Measurements from ENCODE around the gene CHRNG. TPM values are rescaled to one million over a fixed set of nuclear protein-coding genes. Genes with fewer than 3 reads are reported as not detected.
"Not testable (repeated sequence)": the region's sequence is repeated elsewhere in the genome, so short reads cannot be mapped to it uniquely, and the experiment has no call there.

Gene CHRNG
- total RNA-seq, 1 experiment from 2014 or later = not detected

DNA sequence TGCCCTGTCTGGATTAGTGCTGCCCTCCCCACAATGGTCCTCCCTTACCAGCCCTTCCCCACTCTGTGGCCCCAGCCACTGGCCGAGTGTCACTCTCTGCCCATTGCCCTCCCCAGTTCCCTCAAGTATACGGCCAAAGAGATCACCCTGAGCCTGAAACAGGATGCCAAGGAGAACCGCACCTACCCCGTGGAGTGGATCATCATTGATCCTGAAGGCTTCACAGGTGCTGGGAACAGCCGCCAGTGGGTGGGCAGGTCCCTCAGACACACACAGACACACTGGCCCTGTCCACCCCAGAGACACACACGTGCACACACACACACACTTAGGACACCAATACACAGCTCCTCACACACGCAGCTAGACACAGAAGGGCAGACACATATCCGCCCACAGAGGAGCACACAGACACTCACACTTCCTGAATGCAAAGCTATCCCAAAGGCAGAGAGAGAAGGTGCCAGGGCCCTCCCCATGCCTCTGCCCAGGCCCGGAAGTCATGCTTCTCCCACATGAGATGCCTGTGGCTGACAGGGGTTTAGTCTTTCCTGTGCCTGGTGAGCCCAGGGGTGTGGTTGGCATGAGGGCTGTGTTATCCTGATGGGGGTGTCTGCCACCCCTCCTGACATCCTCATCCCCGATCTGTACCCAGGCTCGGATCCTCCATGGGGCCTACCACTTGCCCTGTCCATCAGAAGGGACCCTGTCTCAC lies 10.6 kb upstream of the CHRNG start:
- peak; percentile 30 for DNase-seq (ENCODE audit: low spot score)

DNA sequence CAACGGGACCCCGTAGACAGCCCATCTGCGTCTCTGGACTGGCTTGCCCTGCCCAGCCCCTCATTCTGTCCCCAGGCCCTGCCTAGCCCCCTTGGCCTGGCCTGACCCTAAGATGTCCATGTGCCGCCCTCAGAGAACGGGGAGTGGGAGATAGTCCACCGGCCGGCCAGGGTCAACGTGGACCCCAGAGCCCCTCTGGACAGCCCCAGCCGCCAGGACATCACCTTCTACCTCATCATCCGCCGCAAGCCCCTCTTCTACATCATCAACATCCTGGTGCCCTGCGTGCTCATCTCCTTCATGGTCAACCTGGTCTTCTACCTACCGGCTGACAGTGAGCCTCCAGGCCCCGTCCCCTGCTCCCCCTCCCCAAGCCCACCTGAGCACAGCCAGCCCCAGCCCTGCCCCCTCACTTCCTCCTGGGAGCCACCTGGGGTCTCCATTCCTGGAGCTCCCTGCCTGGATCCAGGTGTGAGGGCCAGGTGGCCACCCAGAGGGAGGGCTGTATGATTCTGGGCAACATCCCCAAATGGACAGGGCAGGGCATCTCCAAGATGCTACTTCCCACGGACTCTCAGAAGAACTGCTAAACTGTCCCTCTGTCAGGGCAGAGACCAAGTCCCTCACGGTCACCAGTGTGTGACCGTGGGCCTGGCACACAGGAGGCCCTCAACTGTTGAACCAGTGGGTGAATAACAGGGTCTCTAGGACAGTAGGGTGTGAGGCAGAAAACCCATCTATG lies 9.5 kb upstream of the CHRNG start:
- DNase-seq (ENCODE audit: low spot score) = no peak

DNA sequence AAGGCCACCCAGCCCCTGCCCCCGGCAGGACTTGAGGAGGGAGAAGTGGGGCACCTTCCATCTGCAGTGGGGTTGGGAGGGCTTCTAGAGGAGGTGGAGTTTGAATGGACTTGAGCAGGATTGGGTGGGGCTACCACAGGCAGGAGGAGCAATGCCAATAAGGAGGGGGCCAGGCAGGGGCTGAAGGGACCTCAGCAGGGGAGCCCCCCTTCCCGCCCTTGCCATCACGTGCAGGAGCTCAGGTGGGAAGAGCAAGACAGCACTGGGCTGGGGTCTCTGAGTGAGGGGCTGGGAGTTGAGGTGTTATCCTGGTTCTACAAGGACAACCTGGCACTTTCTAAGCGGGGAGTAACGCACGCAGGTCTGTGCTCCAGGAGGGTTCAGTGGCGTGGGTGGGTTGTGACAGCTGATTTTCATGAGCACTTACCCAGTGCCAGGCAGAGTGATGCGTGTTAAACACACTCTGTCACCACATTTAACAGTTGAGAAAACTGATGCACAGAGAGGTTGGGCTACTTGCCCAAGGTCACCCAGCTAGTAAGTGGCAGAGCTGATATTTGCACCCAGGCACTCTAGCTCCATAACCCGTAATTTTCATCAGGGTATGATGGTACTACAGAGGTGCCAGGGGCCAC lies 8.7 kb upstream of the CHRNG start:
- DNase-seq (ENCODE audit: low spot score) = no peak

DNA sequence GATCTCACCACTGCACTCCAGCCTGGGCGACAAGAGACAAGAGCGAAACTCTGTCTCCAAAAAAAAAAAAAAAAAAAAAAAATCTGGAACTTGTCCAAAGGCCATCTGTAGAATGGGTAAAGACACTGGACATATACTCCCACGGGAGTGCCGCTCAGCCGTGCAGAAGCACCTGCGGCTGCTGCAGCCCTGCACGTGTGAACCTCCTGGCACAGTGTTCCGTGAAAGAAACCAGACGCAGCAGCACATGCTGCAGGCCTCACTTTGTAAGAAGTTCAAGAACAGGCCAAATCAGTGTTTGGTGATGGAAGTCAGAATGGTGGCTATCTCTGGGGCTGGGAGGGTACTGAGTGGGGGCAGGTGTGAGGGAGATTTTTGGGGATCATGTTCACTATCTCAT lies 7.1 kb upstream of the CHRNG start:
- DNase-seq (ENCODE audit: low spot score) = no peak

DNA sequence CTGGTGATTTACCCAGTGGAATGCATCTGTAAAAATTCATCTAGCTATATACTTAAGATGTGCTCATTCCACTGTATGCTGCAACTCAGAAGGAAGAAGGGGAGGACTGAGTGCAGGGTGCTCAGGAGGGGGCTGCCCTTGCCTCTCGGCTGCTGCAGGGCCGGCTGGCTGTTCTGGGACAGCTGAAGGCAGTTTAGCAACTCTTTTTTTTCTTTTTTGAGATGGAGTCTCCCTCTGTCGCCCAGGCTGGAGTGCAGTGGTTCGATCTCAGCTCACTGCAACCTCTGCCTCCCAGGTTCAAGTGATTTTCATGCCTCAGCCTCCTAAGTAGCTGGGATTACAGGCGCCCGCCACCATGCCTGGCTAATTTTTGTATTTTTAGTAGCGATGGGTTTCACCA lies 6.7 kb upstream of the CHRNG start:
- not testable (repeated sequence) for DNase-seq (ENCODE audit: low spot score)

DNA sequence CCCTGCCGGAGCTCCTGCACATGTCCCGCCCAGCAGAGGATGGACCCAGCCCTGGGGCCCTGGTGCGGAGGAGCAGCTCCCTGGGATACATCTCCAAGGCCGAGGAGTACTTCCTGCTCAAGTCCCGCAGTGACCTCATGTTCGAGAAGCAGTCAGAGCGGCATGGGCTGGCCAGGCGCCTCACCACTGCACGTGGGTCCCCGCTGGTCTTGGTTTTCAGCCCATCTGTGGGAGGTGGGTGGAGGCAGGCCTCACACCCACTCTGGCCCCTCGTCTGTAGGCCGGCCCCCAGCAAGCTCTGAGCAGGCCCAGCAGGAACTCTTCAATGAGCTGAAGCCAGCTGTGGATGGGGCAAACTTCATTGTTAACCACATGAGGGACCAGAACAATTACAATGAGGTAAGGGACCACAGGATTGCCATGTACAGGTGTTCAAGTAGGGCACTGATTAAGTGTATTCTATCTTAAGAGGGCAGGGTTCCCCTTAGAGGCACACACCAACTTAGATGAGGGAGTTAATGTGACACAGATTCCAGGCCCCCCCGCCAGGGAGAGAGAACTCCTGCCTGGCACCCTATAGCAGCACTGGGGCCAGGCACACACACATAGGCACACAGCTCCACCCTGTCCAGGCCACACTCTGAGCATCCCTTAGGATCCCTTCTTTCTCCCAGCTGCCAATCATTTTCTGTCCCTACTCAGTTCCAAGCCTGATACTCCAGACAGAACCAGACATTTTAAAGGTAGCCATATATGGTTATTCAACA lies 5.4 kb upstream of the CHRNG start:
- no peak for DNase-seq (ENCODE audit: low spot score)

DNA sequence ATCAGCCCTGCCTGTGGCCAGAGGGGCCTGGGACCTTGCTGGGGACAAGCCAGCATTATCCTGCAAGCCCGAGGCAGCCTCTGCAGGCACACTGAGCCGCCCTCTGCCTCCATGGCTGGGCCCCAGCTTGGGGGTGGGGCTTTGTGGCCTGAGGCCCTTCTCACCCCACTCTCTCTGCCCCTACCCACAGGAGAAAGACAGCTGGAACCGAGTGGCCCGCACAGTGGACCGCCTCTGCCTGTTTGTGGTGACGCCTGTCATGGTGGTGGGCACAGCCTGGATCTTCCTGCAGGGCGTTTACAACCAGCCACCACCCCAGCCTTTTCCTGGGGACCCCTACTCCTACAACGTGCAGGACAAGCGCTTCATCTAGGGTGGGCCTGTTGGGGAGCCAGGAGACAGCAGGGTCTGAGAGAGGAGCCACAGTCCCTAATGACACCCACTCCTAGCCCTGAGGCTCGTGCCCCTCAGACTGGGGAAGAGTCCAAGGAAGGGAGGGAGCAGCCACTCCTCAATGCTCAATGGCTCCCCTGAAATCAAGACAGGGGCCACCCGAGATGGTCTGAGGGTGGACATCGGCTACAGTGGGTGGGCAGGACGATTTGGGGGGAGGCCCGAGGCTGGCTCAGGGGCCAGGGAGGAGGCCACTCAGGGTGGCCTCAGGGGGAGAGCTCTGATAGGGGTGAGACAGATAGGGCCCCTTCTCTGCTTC lies 4.4 kb upstream of the CHRNG start:
- no peak for DNase-seq (ENCODE audit: low spot score)

DNA sequence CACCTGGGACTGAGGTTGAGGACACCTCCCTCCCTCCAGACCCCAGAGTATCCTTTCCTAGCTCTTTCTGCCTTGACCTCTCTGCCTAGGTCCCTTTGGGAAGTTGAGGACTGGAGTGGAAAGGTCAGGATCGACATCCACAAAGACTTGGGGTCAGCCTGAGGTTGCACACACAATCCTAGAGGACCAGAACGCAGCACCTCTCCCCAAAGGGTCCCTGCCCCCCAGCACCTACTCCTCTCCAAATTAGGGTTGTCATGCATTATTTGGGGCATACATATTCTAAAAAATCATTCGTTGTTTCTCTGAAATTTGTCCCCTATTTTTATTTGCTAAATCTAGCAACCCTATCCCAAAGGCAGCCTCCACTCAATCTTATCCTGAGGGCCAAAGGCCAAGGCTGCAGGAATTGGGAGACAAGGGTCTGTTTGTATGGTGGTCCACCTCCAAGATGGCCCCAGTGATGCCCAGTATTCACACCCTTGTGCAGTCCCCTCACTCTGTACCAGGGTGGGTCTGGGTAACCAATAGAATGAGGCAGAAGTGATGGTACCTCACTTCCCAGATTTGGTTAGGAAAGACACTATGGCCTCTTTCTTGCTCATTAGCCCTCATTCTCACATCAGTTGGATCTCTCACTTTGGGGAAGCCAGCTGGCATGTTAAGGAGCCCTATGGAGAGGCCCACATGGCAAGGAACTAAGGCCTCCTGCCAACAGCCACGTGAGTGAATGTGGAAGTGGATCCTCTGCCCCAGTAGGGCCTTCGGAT lies 3.5 kb upstream of the CHRNG start:
- no peak for DNase-seq (ENCODE audit: low spot score)

DNA sequence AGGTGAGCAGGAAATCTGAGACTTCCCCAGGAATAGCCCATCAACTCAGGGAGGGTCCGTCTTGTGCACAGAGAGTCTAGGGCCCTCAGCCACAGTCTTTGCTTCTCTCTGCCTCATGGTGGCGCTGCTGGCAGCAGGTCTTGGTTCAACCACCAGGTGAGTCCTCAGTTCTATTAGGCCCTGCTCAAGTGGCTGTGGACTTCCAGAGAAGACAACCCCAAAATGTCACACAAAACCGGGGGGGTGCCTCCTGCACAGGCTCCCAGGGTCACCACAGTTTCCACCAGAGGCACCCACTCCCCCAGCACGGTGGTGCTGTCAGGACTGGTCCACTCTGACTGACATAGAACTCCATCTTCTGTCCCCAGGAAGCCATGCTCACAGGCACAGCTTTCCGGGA lies 2.4 kb upstream of the CHRNG start:
- DNase-seq (ENCODE audit: low spot score) = no peak

DNA sequence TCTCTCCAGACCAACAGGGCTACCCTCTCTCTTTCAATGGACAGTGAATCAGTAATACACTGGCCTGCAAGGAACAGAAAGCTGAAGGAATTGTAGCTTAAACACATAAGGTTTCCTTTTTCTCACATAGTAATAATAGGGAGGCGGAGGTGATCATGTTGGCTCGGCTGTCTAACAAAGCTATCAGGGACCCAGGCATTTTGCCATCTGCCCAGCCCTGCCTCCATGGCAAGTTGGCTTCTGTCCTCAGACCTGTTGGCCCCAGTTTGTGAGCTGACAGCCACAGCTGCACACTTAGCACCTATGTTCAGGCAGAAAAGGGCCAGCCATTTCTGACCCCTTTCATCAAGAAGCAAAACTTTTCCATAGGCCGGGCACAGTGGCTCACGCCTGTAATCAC lies 2.0 kb upstream of the CHRNG start:
- no peak for DNase-seq (ENCODE audit: low spot score)

DNA sequence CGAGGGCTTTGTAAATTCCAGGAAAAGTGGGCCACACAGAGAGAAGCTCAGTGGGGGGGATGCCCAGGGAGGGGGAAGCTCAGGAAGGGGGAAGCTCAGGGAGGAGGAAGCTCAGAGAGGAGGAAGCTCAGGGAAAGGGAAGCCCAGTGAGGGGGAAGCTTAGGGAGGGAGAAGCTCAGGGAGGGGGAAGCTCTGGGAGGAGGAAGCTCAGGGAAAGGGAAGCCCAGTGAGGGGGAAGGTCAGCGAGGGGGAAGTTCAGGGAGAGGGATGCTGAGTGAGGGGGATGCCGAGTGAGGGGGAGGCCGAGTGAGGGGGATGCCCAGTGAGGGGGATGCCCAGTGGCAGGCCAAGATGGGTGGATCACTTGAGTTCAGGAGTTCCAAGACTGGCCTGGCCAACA lies 821 bp upstream of the CHRNG start:
- no peak for DNase-seq (ENCODE audit: low spot score)

DNA sequence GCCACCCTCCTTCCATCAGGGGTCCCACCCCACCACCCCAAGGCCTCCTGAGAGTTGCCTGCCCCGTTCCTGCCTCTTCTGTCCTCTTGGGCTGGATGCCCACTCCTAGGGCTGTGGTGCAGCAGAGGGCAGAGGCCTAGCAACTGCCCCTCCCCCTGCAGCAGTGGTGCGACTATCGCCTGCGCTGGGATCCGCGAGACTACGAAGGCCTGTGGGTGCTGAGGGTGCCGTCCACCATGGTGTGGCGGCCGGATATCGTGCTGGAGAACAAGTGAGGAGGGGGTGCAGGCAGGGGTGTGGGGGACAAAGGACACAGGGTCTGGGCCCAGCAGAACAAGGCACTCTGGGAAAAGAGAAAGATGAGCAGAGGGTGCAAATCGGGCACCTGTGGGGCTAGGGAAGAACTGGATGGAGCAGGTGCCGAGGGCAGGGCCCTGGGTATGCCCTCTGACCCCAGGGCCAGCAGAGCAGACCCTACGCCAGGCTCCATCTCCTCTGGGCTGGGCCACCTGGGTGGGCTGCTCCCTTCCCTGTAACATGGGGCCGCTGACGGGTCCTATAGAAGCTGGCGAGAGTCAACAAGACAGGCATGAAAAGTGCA lies 1.0 kb downstream of the CHRNG start:
- DNase-seq (ENCODE audit: low spot score) = no peak

DNA sequence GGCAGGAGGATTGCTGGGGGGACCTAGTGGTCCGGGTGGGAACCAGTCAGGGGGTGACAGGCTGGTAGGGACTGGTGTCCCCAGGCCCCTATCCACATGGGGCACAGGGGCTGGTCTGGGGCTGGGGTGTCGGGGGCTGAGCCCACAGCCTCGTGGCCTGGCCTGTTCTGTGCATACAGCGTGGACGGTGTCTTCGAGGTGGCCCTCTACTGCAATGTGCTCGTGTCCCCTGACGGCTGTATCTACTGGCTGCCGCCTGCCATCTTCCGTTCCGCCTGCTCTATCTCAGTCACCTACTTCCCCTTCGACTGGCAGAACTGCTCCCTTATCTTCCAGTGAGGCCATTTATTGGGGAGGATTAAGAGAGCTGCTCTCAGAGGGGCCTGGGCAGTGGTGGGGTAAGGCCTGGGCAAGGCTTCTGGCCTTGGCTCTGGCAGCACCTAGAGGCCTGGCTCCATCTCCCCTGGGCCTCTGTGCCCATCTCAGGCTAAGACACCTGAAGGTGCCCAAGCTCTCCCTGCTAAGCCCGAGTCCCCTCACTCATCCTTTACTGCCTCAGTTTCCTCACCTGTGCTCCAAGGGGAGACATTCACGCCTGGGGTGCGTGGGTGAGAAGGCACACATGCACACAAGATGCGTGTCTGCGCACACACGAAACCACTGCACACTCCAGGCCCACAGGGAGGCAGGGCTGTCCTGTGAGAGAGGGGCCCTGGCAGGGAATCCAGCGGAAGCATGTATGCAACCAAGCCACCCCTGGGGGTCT lies 1.9 kb downstream of the CHRNG start:
- DNase-seq (ENCODE audit: low spot score) = no peak

DNA sequence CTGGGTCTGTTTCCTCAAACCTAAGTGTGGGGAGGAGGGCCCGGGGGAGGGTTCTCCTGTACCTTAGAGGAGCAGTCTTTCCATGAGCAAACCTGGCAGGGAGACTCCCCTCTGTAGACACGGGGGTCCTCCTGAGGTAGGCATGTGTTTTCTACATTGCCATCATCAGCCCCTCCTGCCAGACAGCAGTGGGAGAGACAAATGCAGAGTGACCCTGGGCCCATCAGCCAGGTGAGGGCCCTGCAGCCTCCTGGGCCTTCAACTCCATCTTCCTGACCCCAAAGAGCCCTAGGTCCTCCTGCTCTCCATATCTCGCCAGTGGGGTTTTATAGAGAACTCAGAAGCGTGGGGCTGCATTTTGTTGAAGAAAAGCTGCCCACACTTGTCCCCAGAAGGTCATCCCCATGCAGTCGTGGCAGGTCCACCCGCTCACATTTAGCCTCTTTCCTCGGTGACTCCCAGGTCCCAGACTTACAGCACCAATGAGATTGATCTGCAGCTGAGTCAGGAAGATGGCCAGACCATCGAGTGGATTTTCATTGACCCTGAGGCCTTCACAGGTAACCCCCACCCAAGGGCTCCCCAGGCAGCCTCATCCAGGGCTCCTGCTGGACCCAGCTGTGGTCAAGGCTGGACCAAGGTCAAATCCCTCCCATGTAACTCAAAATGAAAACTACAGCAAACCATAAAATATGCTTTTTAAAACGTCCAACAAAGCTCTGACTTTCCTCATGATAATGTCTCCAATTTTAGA lies 2.6 kb downstream of the CHRNG start:
- no peak for DNase-seq (ENCODE audit: low spot score)

DNA sequence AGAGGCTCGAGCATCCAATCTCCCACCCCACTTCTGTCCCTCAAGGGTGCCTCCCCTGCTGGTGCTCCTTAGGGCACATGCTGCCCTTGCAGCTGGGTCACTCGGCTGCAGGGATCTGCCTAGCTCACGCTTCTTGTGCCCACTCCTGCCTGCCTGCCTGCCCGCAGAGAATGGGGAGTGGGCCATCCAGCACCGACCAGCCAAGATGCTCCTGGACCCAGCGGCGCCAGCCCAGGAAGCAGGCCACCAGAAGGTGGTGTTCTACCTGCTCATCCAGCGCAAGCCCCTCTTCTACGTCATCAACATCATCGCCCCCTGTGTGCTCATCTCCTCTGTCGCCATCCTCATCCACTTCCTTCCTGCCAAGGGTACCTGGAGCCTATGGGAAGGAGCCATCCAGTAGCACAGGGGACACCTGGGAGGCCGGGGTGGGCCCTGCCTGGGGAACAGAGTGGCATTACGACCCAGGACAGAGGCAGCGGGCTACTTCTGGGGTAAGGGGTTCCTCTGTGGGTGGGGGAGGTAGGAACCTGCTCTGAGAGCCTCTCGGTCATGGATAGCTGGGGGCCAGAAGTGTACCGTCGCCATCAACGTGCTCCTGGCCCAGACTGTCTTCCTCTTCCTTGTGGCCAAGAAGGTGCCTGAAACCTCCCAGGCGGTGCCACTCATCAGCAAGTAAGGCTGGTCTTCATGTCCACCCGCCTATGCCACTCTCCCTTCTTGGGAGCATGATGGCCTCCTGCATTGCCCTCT lies 3.4 kb downstream of the CHRNG start:
- DNase-seq (ENCODE audit: low spot score) = no peak

DNA sequence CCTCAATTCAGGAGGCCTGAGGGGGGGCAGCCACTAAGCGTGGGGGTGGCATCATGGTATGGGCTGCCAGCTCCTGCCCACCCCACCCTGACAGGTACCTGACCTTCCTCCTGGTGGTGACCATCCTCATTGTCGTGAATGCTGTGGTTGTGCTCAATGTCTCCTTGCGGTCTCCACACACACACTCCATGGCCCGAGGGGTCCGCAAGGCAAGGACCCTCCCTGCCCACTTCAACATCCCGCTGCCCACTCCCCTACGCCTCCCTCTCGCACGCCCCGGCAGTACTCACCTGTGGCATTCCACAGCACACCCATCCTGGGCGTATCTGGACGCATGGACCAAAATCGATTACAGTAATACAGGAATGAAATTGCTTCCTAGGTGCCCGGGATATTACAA lies 4.0 kb downstream of the CHRNG start:
- DNase-seq (ENCODE audit: low spot score) = no peak

DNA sequence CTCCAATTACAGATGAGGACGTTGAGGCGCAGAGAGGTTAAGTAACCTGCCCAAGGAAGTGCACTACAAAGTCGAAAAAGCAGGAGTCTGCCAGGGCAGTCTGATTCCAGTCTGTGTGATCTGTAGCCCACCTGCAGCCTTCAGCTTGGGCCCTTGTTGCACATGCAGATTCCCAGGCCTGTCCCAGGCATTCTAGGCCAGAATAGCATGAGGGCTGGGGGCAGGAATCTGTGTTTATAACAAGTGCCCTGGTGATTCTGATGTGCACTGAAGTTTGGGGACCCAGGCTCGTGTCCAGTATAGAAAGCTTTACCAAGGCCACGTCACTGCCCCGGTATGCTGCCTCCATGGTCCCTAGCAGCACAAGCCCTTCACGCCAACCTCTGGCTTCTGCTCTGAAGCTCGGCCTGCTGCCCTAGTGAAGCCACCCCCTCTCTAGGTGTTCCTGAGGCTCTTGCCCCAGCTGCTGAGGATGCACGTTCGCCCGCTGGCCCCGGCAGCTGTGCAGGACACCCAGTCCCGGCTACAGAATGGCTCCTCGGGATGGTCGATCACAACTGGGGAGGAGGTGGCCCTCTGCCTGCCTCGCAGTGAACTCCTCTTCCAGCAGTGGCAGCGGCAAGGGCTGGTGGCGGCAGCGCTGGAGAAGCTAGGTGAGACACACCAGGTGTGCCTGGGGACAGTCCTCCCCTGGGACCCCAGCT lies 4.6 kb downstream of the CHRNG start:
- DNase-seq (ENCODE audit: low spot score) = no peak

DNA sequence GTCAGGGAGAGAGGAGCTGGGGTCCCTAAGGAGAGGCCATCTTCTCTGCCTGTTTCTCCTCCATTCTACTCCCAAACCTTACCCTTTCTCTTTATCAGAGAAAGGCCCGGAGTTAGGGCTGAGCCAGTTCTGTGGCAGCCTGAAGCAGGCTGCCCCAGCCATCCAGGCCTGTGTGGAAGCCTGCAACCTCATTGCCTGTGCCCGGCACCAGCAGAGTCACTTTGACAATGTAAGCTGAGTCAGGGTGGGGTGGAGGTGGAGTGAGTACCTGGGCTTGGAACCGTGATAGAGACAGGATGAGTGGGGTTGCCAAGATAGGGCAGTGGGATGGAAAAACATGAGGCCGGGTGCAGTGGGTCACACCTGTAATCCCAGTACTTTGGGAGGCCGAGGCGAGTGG lies 5.2 kb downstream of the CHRNG start:
- DNase-seq (ENCODE audit: low spot score) = no peak
